Measurements from ENCODE around the gene GRAMD2B. TPM values are rescaled to one million over a fixed set of nuclear protein-coding genes. Genes with fewer than 3 reads are reported as not detected.

The GRAMD2B gene
- total RNA-seq, 1 donor: 113 TPM

DNA sequence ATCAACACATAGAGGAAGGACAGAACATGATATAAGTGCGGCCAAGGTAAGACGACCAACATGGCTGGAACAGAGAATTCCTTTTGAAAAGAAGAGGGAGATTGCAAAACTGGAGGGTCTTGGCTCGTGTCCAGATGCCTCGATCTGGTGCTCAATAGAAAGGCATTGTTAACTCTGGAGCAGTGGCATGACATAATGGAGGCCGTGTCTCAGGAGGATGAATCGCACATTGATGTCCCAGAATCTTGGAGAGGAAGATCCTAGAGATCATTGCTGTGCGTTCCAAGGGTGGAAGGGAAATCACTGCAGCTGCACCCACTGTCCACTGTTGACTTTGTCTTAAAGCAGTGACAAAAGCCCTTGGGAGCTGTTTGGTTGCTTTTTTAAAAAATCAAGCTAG lies 30.9 kb downstream of the GRAMD2B start:
- DNase-seq (ENCODE audit: low read depth): no peak
- TF ChIP-seq, protein P1, sequence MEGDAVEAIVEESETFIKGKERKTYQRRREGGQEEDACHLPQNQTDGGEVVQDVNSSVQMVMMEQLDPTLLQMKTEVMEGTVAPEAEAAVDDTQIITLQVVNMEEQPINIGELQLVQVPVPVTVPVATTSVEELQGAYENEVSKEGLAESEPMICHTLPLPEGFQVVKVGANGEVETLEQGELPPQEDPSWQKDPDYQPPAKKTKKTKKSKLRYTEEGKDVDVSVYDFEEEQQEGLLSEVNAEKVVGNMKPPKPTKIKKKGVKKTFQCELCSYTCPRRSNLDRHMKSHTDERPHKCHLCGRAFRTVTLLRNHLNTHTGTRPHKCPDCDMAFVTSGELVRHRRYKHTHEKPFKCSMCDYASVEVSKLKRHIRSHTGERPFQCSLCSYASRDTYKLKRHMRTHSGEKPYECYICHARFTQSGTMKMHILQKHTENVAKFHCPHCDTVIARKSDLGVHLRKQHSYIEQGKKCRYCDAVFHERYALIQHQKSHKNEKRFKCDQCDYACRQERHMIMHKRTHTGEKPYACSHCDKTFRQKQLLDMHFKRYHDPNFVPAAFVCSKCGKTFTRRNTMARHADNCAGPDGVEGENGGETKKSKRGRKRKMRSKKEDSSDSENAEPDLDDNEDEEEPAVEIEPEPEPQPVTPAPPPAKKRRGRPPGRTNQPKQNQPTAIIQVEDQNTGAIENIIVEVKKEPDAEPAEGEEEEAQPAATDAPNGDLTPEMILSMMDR (IDR thresholded peaks at IDR 0.05; ENCODE audit: insufficient read depth, low read depth, low read length): no peak
- no peak overlapping the region for H3K4me3 ChIP-seq (ENCODE audit: low read depth, low read length)

DNA sequence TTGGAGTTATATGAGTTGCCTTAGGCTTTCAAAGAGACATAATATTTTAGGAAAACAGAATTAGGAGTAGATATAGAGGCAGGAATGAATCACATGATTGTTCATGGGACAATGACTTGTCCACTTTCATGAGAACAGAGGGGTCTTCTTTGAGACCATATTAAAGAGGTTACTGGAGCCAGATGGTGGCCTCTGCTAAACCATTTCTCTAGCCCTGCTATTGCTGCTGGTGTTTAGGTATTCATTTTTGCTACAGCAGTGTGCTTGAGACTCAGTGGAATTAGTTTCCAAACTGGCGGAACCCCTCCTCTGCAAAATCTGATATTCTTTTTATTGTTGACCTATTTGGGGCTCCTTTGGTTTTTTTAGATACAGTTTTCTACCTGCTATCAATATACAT lies 31.3 kb downstream of the GRAMD2B start:
- TF ChIP-seq, protein P1 (IDR thresholded peaks at IDR 0.05; ENCODE audit: insufficient read depth, low read depth, low read length): no peak
- no peak for DNase-seq (ENCODE audit: low read depth)
- no peak overlapping the region for H3K4me3 ChIP-seq (ENCODE audit: low read depth, low read length)

DNA sequence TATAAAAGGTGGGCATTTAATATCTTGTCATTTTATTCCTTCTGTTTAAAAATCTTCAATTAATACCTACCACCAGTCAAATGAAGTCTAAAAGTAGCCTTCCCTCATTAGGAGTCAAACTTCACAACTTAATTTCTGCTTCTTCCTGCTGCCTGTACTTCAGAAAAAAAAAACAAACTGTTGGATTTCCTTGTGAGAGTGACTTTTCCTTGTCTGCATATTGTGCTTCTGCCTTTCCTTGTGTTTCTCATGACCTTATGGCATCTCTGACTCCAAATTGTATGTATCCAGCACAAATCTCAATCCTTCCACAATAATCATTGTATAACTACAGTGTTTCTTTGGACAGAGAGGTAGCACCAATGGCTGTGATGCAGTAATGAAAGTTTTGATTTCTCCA lies 32.1 kb downstream of the GRAMD2B start:
- no peak for DNase-seq (ENCODE audit: low read depth)
- TF ChIP-seq, protein P1 (IDR thresholded peaks at IDR 0.05; ENCODE audit: insufficient read depth, low read depth, low read length): no peak
- H3K4me3 ChIP-seq (ENCODE audit: low read depth, low read length): no peak overlapping the region

DNA sequence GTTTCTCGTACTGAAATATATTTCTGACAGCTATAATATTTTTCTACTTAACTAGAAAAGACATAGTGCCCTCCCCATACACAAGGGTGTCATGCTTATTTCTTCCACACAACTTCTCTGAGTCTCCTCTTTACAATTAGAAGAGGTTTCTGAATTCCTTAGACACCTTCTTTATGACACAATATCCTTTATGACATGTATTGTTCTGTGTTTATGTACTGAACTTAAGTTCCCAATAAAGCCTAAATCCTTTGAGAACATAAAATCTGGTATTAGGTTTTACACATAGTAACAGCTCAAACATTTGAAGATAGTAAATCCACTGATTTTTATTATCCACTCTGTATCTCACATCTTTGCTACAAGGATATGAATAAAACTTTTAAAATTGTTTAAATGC lies 32.5 kb downstream of the GRAMD2B start:
- DNase-seq (ENCODE audit: low read depth): no peak
- TF ChIP-seq, protein P1 (IDR thresholded peaks at IDR 0.05; ENCODE audit: insufficient read depth, low read depth, low read length): no peak
- no peak overlapping the region for H3K4me3 ChIP-seq (ENCODE audit: low read depth, low read length)

DNA sequence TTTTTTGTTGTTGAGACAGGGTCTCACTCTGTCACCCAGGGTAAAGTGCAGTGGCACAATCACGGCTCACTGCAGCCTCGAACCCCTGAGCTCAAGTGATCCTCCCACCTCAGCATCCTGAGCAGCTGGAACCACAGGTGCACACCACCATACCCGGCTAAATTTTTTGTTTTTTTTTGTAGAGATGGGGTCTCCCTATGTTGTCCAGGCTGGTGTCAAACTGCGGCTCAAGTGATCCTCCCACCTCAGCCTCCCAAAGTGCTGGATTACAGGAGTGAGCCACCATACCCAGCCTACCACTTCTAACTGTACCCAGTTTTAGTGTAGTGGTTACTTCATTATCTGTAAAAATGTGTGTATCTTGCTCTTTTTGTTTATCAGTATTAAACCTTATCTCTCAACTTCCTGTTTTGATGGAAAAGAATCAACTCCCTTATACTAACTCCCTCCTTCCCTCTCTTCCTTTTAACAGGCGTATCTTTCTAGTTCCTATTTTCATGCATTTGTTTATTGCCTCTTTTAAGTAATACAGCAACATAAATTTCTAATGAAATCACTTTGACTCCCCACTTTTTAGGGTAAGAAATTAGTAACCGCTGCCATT lies 33.1 kb downstream of the GRAMD2B start:
- no peak overlapping the region for H3K4me3 ChIP-seq (ENCODE audit: low read depth, low read length)
- DNase-seq (ENCODE audit: low read depth): no peak
- TF ChIP-seq, protein P1 (IDR thresholded peaks at IDR 0.05; ENCODE audit: insufficient read depth, low read depth, low read length): no peak

DNA sequence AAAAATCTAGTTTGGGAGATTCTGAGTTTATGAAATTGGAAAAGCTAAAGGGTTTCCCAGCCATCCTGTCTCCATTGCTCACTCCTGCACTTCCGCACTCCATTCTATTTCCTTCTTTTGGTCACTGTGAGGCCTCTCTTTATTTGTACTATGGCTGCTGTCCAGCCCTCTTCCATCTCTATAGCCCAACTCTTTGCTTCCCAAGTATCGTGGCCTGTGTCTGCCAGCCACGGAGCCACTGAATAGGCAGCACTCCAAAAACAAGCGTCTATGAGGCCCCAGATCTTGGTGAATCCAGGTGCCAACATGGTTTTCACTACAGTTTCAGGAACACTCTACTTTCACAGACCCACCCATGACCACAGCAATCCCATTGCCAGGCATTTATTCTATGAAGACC lies 37.2 kb downstream of the GRAMD2B start:
- H3K4me3 ChIP-seq (ENCODE audit: low read depth, low read length): no peak overlapping the region
- TF ChIP-seq, protein P1 (IDR thresholded peaks at IDR 0.05; ENCODE audit: insufficient read depth, low read depth, low read length): no peak
- DNase-seq (ENCODE audit: low read depth): no peak

DNA sequence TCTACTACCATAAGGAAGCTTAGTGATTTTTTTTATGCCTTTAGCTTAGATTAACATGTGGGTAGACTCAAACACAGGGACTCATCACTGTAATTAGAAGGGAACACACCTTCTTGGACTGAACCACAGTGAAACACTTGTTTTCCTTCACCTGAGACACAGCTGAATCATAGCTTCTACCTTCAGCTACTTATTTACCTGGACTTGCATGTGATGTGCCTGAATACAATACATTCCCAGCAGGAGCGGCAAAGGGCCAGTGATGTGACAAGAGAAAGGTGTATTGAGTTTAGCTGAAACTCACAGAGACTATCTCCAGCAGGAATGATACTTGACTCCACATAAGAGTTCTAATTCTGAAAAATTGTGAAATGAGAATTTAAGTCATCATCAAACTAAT lies 37.8 kb downstream of the GRAMD2B start:
- H3K4me3 ChIP-seq (ENCODE audit: low read depth, low read length): no peak overlapping the region
- TF ChIP-seq, protein P1 (IDR thresholded peaks at IDR 0.05; ENCODE audit: insufficient read depth, low read depth, low read length): no peak
- DNase-seq (ENCODE audit: low read depth): no peak

Data from fibroblast of villous mesenchyme (primary cell).